GM19351 (cell line): ENCODE data around the gene UNC13C.
A peak's percentile ranks its signal among the peaks of the same experiment; 100 is the strongest.

Source experiments
- ATAC-seq: cut with Tn5 transposase; IDR thresholded peaks from one replicate; pipeline ENCODE4 v1.9.1; 2021; ENCODE audit warnings: mild to moderate bottlenecking, moderate library complexity; ENCODE audit not compliant: unreplicated experiment

Gene UNC13C

DNA sequence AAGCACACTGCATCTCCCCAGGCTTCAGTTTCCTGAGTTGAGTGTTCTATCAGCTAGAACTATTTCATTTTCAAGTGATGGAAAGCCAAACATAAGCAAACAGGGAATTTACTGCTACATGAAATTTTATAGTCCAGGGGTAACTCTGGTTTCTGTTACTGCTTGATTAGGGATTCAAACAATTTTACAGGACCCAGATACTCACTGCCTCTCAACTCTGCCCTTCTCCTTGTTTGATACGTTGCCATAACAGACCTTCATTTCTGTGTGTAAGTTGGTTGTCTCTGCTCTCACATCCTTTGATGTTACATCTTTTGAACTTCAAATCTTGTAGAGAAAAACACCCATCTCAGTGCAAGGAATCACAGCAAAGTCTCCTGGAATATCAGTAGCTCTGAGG lies 572.7 kb downstream of the UNC13C start:
- no peak for ATAC-seq

DNA sequence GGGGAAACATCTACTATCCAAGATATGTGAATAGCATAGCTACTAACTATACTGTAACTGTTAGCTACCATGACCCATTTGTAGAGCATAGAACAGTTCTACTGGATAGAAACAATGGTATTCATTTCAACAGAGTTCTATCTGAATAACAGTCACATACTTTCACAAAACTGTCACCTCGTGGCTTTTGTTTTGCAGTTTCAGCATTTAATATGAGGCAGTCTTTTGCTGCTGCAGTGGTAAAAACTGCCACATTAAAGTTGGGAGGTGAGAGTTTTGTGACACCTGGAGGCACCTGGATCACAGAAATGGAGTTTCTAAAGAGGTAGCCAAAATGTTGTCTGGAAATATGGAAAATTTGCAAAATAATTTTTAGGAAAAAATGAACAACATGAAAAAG lies 578.0 kb downstream of the UNC13C start:
- ATAC-seq, result no peak

DNA sequence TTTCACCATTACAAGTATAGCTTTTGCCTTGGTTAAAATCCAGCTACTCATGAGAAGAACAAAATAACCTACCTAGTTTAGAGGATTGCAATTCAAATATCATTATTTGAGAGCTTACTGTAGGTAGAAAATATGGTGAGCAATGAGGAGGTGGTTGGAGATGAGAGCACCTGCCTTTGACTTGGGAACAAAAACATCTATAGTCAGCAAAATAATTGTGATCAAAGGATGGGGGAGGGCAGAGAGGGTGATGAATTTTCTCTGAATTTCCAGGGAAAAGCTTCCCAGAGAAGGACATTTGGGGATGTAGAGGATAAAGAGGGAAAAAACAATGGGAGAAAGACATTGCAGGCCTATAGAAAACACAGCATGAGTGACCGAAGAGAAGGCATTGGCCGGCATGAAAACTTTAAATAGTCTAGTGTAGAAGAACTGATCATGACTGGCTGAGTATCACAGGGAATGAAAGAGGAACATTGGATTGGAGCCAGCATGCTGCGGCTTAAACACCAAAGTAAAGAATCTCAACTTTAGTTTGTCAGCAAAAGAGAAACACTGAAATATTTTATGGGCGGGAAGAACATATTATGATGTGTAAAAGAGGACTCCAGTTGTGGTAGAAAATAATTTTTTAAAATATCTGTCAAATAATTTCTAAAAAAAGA lies 581.3 kb downstream of the UNC13C start:
- no peak for ATAC-seq

DNA sequence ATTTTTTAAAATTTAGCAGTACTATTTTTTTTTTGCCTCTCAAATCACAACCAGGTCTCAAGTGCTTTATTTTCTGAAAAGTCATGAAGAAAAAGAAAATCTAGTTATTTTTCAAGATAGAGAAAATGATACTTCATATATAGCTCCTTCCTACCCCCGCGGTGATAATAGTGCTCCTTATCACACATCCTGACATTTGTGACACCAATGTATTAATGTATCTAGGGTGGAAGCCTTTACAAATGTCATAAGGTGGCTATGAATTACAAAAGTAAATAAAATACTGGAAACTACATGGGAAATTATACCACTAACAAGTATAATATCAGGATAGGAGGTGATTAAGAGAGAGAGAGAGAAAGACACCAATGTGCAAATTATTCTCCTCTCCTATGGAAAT lies 582.2 kb downstream of the UNC13C start:
- no peak for ATAC-seq

GRCh38 chr15:54564166-54564565 lies 585.9 kb downstream of the UNC13C start:
- ATAC-seq, result no peak

DNA sequence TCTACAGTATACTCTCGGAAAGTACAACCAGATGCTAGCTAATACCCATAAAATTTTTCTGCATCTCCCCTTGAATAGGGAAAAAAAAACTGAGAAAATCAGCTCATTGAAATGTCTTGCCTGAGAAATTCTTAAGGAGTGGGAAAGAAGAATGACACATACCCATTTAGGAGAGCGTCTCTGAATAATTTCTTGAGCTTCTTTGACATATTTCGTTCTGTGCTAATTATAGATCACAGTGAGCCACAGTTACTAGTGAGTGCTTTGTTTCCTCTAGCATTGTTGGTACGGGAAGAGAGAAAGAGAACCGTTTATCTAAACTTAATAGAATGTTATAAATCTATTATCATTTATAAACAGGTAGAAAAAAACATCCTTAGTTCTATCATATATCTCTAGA lies 588.4 kb downstream of the UNC13C start:
- no peak for ATAC-seq

- ATAC-seq, result no peak
Observed at GRCh38 chr15:54567408-54568035, 589.3 kb downstream of the UNC13C start.

DNA sequence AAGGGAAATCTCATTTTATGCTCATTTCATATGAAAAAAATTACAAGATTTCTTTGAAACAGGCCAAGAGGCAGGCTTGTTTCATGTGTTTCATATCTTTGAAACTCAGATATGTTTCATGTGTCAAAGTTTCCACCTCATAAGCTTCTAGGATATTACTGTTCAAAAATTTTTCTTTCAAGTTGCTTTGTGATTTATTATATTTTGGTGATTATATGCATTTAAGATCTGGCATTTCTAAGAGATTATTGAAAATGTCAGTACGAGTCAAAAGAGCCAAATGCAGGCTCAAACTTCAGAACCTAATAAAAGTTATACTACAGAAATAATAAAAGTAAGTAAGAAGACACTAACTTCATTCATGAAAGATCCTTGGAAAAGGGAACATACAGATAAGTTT lies 590.1 kb downstream of the UNC13C start:
- no peak for ATAC-seq

- ATAC-seq, result no peak
Observed at GRCh38 chr15:54571576-54571975, 593.3 kb downstream of the UNC13C start.

DNA sequence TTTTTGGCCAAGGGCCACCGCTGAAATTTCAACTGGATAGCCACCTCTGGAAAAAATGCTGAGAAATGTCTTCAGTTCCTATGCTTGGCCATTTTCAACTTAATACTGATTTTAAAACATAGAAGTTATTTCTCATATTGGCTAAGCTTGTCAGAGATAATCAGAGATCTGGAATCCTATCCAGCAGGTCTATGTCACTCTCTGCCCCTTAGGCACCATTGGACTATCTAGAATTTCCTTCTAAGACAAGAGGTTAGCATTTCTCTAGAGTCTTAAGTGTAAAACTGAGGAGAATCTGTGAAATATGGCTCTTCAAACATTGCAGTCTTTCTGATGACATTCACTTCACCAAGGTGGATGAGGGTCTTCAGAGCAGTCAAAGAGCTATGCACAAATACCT lies 597.3 kb downstream of the UNC13C start:
- ATAC-seq, result no peak

DNA sequence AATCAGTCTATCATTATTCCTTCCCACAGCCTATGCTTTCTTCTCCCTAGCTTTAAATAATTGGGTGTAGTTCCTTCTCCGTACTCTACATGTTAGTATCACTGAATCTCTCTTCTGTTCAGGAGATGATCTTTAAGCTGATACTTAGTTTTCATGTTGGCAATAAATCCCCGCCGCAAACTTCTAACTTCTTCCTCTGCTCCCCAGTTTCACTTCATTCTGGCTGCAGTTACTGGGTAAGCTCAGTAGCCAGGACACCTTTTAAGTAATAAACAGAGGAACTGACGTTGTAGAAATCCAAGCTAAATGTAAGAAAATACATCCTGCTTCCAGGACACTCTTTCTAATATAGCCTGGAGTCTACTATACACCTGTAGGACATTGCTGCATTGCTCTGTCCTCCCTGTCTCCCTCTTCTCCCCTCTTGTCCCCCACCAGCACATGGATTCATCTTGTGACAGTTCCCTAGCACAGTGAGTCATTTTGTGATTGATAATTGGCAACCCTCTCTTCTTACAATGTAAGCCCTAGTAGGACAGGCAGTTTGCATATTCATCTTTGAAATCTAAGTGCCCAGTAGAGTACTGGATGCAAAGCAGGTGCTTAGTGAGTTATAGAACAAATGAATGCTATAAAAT lies 598.2 kb downstream of the UNC13C start:
- no peak for ATAC-seq

DNA sequence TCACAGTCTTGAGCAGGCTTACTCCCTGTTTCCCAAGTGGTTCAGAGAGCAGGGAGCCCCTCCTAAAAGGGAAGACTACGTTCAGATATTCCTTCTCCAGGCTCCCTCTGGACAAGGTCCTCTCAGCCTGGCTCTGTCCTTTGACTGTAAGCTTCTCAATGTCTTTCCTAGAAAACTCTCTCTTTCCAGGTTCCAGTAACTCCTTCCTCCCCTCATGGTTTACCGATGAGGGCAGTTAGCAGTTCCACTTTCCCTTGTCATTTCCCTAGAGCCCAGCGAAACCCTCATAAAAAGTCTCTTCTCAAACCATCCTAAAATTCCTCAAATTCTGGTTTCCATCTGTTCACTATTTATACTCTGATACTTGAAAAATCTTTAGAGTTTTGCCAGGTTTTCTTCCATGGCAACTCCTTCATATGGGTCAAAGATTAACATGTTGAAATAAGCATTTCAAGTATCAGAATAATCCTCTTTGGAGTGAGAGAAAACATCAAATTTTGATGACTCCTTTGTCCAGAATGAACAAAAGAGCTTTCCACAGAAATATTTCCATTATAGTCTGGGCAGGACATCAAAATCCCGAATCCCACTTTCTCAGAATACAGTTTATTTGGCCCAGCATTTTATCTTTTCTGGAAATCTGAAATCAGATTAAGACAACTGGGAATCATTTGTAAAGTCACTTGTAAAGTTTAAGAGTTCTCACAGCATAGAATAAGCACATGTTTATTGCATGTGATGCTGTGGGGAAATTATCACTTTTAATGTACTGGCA lies 599.4 kb downstream of the UNC13C start:
- ATAC-seq, result no peak

- no peak for ATAC-seq
Observed at GRCh38 chr15:54579855-54580254, 601.6 kb downstream of the UNC13C start.

DNA sequence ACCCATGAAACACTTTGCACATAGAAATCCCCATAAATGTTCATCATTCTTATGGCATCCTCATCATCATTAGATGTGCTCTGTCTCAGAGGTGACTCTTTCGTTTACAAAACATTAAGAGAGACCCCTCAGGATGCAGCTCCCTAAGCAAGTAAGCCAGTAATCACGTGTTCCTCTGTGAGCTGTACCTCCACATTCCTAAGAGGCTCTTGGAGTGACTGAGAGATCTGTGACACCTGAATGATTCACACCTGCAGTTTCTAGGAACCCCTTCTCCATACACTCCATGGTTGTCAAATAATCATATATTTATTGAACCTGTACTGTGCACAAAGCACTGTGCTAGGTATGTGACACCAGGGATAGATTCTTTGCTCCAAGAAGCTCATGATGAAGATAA lies 602.4 kb downstream of the UNC13C start:
- ATAC-seq, result no peak

- peak; percentile 78 for ATAC-seq
Observed at GRCh38 chr15:54582863-54583643, 604.8 kb downstream of the UNC13C start.

DNA sequence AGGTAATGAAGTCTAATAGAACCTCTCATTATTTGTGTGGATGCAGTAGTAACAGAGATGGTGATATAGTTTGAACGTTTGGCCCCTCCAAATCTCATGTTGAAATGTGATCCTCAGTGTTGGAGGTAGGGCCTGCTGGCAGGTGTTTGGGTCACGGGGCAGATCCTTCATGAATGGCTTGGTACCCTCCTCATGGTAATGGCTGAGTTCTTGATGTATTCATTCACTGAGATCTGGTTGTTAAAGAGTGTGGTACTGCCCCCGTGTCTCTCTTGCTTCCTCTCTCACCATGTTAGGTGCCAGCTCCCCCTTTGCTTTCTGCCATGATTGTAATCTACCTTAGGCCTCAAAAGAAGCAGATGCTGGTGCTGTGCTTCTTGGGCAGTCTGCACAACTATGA lies 606.8 kb downstream of the UNC13C start:
- ATAC-seq, result no peak

DNA sequence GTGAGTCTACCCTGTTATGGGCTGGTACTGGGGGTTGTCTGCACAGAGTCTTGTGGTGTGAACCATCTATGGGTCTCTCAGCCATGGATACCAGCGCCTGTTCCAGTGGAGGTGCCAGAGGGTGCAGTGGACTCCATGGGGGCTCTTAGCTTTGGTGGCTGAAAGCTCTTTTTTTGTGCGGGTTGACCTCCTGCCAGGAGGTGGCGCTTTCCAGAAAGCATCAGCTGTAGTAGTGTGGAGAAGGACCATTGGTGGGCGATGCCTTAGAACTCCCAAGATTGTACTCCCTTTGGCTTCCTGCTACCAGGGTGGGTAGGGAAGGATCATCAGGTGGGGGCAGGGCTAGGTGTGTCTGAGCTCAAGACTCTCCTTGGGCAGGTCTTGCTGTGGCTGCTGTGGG lies 615.9 kb downstream of the UNC13C start:
- no peak for ATAC-seq

GRCh38 chr15:54599386-54599785 lies 621.1 kb downstream of the UNC13C start:
- no peak for ATAC-seq

DNA sequence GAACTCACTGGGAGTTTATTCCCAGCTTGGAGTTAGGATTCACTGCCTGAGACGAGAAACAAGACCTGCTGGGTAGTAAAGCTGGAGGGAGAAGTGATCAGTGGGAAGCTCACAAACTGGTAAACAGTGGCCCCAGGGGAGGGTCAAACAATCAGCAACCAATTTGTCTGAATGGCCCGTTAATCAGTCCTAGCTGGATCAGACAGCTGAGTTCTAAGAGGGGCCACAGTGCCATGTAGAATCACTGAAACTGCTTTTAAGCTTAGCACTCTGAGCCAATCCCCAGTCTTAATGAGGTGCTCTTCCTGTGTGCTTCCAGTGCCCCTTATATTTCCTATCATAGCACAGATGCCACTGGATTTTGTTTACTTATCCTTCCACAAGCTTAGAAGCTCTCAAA lies 626.8 kb downstream of the UNC13C start:
- no peak for ATAC-seq

GRCh38 chr15:54605556-54605955 lies 627.3 kb downstream of the UNC13C start:
- ATAC-seq, result no peak
